HG03354 (cell line): Measurements from ENCODE around the gene ARHGAP8.
"Not testable (repeated sequence)": the region's sequence is repeated elsewhere in the genome, so short reads cannot be mapped to it uniquely, and the experiment has no call there.

Experiments used
- ATAC-seq: cut with Tn5 transposase; IDR thresholded peaks from one replicate; pipeline ENCODE4 v1.9.1; 2021; ENCODE audit warnings: mild to moderate bottlenecking; ENCODE audit not compliant: unreplicated experiment, poor library complexity, severe bottlenecking

The ARHGAP8 gene

GRCh38 chr22:44797181-44797725 lies 44.9 kb downstream of the ARHGAP8 start:
- ATAC-seq = no peak

- ATAC-seq = no peak
Observed at GRCh38 chr22:44799077-44799945, 46.9 kb downstream of the ARHGAP8 start.

DNA sequence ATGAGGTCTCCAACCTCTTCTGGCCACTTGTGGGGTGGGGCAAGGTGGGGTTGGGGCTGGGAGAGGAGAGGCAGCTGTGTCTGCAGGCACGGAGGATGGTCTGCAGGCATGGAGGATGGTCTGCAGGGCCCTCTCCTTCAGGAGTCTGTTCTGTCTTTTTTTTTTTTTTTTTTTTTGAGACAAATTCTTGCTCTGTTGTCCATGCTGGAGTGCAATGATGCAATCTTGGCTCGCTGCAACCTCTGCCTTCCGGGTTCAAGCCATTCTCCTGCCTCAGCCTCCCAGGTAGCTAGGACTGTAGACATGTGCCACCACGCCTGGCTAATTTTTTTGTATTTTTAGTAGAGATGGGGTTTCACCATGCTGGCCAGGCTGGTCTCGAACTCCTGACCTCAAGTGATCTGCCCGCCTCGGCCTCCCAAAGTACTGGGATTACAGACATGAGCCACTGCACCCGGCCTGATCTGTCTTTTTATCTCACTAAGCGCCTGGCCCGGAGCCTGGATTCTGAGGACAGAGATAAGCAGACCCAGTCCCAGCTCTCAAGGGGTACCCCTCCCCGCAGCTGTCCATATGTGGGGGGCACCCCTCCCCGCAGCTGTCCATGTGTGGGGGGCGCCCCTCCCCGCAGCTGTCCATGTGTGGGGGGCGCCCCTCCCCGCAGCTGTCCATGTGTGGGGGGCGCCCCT lies 47.7 kb downstream of the ARHGAP8 start:
- ATAC-seq = not testable (repeated sequence)

- ATAC-seq = no peak
Observed at GRCh38 chr22:44801476-44801875, 49.1 kb downstream of the ARHGAP8 start.

DNA sequence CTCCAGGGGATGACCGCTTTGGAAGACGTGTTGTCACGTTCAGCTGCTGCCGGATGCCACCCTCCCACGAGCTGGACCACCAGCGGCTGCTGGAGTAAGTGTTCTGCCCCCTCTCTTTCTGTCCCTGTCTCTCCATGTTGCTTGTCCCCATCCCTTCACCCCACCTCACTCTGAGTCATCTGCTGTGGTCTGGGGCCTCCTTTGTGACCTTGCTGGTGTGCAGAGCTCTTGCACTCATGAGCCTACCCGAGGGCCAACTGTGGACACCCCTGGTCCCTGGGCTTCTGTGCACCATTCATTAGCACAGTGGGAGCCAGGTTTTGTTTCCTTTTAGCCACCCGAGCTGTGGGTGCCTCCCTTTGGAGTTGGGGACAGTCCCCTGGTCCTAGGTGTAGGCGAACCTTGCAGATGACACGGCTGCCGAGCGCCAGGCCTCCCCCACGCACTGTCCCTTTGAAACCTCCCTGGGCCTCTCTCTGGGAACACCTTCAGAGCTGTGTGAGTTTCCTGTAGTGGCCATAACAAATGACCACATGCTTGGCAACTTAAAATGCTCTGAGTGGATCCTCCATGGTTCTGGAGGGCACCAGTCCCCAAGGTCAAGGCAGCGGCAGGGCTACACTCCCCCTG lies 49.8 kb downstream of the ARHGAP8 start:
- no peak for ATAC-seq

- no peak for ATAC-seq
Observed at GRCh38 chr22:44802956-44803355, 50.6 kb downstream of the ARHGAP8 start.

DNA sequence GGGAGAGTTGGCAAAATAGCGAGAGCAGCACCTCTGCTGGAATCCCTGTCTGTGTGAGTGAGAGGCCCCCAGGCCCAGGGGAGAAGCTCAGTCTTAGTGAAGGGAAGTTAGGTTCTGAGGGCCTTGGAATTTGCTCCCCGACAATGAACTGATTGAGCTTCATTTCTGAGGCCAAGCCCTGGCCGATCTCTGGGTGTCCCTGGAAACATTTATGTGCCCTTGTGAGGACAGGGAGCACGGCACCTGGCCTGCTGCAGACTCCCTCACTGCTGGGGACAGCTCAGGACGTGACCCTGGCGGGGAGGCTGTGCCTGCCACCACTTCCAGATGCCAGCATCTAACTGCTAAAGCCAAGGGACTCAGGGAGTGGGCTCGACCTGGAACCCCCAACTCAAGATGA lies 52.0 kb downstream of the ARHGAP8 start:
- ATAC-seq = no peak

DNA sequence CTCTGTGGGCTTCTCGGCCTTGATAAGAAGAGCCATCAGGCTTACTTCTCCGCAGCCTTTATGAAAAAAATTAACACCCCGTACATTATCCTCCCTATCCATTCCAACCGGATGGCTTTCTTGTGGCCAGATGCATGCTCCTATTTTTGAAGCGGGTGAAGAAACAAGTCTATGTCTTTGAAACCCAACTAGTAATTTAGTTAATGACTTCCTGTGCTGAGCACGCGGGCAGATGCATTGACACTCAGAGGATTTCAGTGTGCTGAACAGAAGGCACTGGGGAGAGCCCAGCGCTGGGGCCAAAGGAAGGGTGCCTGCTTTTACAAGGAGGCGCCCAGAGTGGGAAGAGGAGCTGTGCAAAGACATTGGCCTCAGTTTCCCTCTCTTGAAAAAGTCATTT lies 53.3 kb downstream of the ARHGAP8 start:
- no peak for ATAC-seq

- no peak for ATAC-seq
Observed at GRCh38 chr22:44807232-44807631, 54.9 kb downstream of the ARHGAP8 start.

DNA sequence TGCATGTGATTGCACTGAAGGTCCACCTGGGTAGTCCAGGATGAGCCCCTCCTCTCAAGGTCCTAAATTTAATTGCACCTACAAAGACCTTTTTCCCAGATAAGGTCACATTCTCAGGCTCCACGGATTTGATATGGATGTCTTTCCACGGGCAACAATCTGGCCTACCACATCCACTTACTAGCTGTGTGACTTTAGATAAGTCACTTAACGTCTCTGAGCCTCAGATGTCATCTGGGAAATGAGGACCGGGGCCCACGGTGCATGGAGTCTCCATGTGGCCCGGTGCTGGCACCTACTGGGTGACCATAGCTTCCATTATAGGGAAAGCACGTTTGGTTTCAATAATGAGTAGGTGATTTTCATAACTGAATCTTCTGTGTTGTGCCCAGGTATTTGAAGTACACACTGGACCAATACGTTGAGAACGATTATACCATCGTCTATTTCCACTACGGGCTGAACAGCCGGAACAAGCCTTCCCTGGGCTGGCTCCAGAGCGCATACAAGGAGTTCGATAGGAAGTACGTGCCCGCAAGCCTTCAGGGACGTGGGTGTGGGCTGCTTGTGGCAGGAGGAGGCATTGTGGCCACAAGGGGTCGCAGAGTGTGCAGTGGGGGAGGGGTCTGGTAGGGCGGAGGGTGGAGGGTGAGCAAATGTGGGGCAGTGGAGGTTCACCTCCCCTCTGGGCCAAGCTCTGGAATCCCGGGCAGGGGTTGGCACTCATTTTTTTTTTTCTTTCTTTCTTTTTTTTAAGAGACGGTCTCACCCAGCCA lies 55.7 kb downstream of the ARHGAP8 start:
- no peak for ATAC-seq

- no peak for ATAC-seq
Observed at GRCh38 chr22:44809456-44809855, 57.1 kb downstream of the ARHGAP8 start.

DNA sequence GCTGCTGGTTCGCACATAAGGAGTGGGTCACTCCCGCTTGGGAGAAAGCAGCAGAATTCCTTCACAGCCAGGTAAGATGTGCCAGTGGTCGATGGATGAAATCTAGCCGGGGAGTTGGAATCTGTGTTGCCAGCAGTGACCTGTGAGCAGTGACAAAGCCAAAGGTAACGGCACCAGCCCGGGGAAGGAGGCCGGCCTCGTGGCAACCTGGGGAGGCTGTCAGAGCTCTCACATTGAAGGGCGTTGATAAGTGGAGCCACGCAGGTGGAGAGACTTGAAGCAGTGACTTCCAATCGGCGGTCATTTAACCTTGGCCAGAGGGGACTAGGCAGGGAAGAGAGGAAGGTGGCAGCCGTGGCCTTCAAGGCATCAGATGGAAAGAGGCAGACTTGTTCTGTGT lies 58.8 kb downstream of the ARHGAP8 start:
- no peak for ATAC-seq

DNA sequence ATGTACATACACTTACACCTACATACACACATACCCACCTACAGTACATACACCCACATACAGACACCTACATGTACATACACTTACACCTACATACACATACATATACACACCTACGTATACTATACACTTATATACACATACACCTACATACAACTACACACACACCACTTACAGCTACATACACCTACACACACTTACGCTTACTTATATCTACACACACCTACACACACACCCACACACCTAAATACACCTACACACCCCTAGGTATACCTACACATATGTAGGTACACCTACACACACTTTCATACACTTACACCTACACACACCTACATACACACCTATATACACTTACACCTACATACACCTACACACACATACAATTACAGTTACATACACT lies 61.0 kb downstream of the ARHGAP8 start:
- no peak for ATAC-seq

DNA sequence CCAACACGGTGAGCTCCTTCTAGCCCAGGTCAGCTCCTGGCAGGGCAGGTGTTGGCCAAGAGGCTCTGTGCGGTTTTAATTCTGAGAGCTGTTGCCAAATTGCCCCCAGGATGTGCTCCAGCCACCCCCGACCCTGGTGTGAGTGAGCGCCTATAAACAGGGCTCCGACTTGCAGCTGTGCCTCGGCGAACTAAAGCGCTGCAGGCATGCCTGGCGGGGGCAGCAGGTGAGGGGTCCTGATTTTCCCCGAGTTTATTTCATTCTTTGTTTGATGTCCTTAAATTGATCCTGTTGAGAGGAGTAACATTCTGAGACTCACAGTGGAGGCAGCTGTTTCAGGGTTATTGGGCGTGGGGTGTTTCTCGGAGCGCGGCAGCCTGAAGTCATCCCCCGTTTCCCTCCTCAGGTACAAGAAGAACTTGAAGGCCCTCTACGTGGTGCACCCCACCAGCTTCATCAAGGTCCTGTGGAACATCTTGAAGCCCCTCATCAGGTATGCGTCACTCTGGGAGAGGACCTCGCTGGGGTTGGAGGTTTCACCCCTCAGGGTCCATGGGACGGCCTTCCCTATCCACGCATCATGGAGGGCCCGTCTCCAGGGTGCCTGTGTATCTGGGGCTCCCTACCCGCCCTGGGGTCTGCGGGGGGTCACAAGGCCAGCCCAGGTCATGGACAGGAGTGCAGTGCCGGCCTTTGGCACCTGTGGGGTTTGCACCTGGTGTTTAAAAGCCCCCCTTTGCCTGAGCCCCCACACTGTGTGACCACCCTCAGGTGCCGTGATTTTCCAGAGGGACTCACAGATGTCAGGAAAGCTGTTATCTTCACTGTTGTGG lies 62.1 kb downstream of the ARHGAP8 start:
- ATAC-seq = no peak

GRCh38 chr22:44815099-44816070 lies 63.0 kb downstream of the ARHGAP8 start:
- ATAC-seq = no peak

DNA sequence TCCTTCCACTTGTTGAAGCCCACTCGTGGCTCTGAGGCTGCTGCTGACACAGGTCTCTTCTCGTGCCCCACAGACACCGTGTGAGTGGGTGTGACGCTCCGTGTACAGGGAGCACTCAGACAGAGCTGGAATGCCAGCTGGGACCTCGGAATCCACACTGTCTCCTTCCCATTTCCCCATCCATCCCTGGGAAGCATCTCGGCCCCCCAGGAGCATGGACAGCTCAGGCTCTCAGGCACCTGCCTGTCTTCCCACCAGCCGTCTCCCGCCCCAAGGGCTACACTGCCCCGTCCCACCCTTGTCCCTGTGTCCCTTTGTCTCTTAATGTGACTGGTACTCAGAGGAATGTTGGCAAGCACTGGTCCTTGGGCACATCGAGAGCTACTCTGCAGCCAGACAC lies 63.8 kb downstream of the ARHGAP8 start:
- ATAC-seq = no peak

DNA sequence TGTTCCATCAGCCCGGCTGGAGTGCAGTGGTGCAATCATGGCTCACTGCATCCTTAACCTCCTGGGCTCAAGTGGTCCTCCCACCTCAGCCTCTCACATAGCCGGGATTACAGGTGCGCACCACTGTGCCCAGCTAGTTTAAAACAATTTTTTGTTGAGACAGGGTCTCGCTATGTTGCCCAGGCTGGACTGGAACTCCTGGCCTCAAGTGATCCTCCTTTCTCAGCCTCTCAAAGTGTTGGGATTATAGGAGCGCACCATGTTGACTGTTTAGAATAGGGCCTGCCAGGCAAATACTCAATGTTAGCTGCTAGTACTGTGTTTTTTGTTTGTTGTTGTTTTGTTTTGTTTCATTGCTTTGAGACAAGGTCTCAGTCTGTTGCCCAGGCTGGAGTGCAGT lies 66.4 kb downstream of the ARHGAP8 start:
- ATAC-seq = no peak
